H1 (cell line): ENCODE results near the gene CPD.
"Not testable (repeated sequence)": the region's sequence is repeated elsewhere in the genome, so short reads cannot be mapped to it uniquely, and the experiment has no call there.

Experiments
- CEBPB ChIP-seq: IDR thresholded peaks from 2 replicates; pipeline ENCODE4 v1.6.1; 2012; ENCODE audit warnings: low read depth, low read length
- EP300 ChIP-seq, 2 experiments: IDR thresholded peaks; 1 replicate in 1 of 2; 2 replicates in 1 of 2; pipeline ENCODE4 v1.6.1; 2011 to 2012; ENCODE audit warnings: low read depth in 2 of 2, low read length in 2 of 2, mild to moderate bottlenecking in 2 of 2, borderline replicate concordance in 1 of 2, inconsistent platforms in 1 of 2, moderate library complexity in 1 of 2
- EZH2 ChIP-seq: fragments of 200-600 bp; sonication (generic); IDR thresholded peaks from 2 replicates; pipeline ENCODE4 v1.7.1; 2012; ENCODE audit warnings: low read depth, mild to moderate bottlenecking, moderate library complexity, low read length, inconsistent platforms; ENCODE audit not compliant: severe bottlenecking
- FOSL1 ChIP-seq: IDR thresholded peaks from 2 replicates; pipeline ENCODE4 v1.6.1; 2011; ENCODE audit warnings: mild to moderate bottlenecking, low read depth, low read length, moderate library complexity; ENCODE audit not compliant: insufficient read depth
- GABPA ChIP-seq: IDR thresholded peaks from 2 replicates; pipeline ENCODE4 v1.6.1; 2011; ENCODE audit warnings: mild to moderate bottlenecking, low read length, moderate library complexity, borderline replicate concordance; ENCODE audit not compliant: insufficient read depth
- JUN ChIP-seq: IDR thresholded peaks from 2 replicates; pipeline ENCODE4 v1.6.1; 2011; ENCODE audit warnings: low read depth, mild to moderate bottlenecking, improper control_type of control experiment, low read length
- KDM5A ChIP-seq: fragments of 200-600 bp; IDR thresholded peaks from 2 replicates; pipeline ENCODE4 v1.7.1; 2012; ENCODE audit warnings: mild to moderate bottlenecking, low read length, inconsistent platforms, mixed read lengths
- POLR2A ChIP-seq, 2 experiments: IDR thresholded peaks; 1 replicate in 1 of 2; 2 replicates in 1 of 2; pipeline ENCODE4 v1.6.1; 2011; ENCODE audit warnings: low read depth in 2 of 2, low read length in 2 of 2, mild to moderate bottlenecking in 2 of 2; ENCODE audit errors: control extremely low read depth in 1 of 2
- POLR2AphosphoS5 ChIP-seq: IDR thresholded peaks from 2 replicates; pipeline ENCODE4 v1.6.1; 2011; ENCODE audit warnings: low read depth, low read length
- RAD21 ChIP-seq, 2 experiments: IDR thresholded peaks in 1 of 2; conservative IDR thresholded peaks in 1 of 2; 2 replicates each; pipeline ENCODE4 v1.6.1; 2011; ENCODE audit warnings: low read depth in 2 of 2, low read length in 2 of 2, improper control_type of control experiment in 1 of 2, inconsistent platforms in 1 of 2, mild to moderate bottlenecking in 1 of 2, moderate library complexity in 1 of 2
- SP1 ChIP-seq: IDR thresholded peaks from 2 replicates; pipeline ENCODE4 v1.6.1; 2011; ENCODE audit warnings: low read depth, low read length
- ZNF274 ChIP-seq: IDR thresholded peaks from 2 replicates; pipeline ENCODE4 v1.7.0; 2012; ENCODE audit warnings: low read length, borderline replicate concordance; ENCODE audit errors: extremely low read depth
- TF ChIP-seq, protein P1 (sequence below), 3 experiments: IDR thresholded peaks; 1 replicate in 2 of 3; 2 replicates in 1 of 3; pipeline versions ENCODE4 v1.5.1 to v1.6.1; 2011; ENCODE audit warnings: low read length in 3 of 3, mild to moderate bottlenecking in 3 of 3, inconsistent platforms in 2 of 3, low read depth in 1 of 3, moderate library complexity in 1 of 3; ENCODE audit not compliant: insufficient read depth in 1 of 3; ENCODE audit errors: control extremely low read depth in 1 of 3
- TF ChIP-seq, protein P2 (sequence below): fragments of 300-600 bp; sonication (generic); IDR thresholded peaks from 2 replicates; pipeline ENCODE4 v1.7.1; 2012; ENCODE audit warnings: low read length, moderate library complexity, mild to moderate bottlenecking, inconsistent platforms; ENCODE audit not compliant: insufficient replicate concordance

DNA sequence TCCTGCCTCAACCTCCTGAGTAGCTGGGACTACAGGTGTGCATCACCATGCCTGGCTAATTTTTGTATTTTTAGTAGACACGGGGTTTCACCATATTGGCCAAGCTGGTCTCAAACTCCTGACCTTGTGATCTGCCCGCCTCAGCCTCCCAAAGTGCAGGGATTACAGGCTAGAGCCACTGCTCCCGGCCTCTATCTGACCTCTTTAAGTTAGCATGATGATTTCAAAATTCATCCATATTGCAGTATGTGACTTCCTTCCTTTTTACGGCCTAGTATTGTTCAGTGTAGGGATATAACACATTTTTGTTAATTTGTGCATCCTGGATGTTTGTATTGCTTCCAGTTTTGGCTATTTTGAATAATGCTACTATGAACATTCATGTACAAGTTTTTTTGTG, 27.5 kb upstream of the CPD start:
- TF ChIP-seq GABPA; POLR2AphosphoS5; EZH2; POLR2A (IDR thresholded peaks at IDR 0.05; ENCODE audit: control extremely low read depth in 1 of 2, low read depth in 2 of 2, low read length in 2 of 2); JUN; RAD21 (IDR thresholded peaks at IDR 0.05 in 1 of 2, conservative IDR thresholded peaks at IDR 0.05 in 1 of 2; ENCODE audit: low read depth in 2 of 2, low read length in 2 of 2); SP1; EP300 (IDR thresholded peaks at IDR 0.05; ENCODE audit: borderline replicate concordance in 1 of 2, low read depth in 2 of 2, low read length in 2 of 2); FOSL1; CEBPB; ZNF274; KDM5A: not testable (repeated sequence)
- TF ChIP-seq, protein P1, sequence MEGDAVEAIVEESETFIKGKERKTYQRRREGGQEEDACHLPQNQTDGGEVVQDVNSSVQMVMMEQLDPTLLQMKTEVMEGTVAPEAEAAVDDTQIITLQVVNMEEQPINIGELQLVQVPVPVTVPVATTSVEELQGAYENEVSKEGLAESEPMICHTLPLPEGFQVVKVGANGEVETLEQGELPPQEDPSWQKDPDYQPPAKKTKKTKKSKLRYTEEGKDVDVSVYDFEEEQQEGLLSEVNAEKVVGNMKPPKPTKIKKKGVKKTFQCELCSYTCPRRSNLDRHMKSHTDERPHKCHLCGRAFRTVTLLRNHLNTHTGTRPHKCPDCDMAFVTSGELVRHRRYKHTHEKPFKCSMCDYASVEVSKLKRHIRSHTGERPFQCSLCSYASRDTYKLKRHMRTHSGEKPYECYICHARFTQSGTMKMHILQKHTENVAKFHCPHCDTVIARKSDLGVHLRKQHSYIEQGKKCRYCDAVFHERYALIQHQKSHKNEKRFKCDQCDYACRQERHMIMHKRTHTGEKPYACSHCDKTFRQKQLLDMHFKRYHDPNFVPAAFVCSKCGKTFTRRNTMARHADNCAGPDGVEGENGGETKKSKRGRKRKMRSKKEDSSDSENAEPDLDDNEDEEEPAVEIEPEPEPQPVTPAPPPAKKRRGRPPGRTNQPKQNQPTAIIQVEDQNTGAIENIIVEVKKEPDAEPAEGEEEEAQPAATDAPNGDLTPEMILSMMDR (IDR thresholded peaks at IDR 0.05; ENCODE audit: control extremely low read depth in 1 of 3, insufficient read depth in 1 of 3, low read depth in 1 of 3, low read length in 3 of 3), result not testable (repeated sequence)
- TF ChIP-seq, protein P2, sequence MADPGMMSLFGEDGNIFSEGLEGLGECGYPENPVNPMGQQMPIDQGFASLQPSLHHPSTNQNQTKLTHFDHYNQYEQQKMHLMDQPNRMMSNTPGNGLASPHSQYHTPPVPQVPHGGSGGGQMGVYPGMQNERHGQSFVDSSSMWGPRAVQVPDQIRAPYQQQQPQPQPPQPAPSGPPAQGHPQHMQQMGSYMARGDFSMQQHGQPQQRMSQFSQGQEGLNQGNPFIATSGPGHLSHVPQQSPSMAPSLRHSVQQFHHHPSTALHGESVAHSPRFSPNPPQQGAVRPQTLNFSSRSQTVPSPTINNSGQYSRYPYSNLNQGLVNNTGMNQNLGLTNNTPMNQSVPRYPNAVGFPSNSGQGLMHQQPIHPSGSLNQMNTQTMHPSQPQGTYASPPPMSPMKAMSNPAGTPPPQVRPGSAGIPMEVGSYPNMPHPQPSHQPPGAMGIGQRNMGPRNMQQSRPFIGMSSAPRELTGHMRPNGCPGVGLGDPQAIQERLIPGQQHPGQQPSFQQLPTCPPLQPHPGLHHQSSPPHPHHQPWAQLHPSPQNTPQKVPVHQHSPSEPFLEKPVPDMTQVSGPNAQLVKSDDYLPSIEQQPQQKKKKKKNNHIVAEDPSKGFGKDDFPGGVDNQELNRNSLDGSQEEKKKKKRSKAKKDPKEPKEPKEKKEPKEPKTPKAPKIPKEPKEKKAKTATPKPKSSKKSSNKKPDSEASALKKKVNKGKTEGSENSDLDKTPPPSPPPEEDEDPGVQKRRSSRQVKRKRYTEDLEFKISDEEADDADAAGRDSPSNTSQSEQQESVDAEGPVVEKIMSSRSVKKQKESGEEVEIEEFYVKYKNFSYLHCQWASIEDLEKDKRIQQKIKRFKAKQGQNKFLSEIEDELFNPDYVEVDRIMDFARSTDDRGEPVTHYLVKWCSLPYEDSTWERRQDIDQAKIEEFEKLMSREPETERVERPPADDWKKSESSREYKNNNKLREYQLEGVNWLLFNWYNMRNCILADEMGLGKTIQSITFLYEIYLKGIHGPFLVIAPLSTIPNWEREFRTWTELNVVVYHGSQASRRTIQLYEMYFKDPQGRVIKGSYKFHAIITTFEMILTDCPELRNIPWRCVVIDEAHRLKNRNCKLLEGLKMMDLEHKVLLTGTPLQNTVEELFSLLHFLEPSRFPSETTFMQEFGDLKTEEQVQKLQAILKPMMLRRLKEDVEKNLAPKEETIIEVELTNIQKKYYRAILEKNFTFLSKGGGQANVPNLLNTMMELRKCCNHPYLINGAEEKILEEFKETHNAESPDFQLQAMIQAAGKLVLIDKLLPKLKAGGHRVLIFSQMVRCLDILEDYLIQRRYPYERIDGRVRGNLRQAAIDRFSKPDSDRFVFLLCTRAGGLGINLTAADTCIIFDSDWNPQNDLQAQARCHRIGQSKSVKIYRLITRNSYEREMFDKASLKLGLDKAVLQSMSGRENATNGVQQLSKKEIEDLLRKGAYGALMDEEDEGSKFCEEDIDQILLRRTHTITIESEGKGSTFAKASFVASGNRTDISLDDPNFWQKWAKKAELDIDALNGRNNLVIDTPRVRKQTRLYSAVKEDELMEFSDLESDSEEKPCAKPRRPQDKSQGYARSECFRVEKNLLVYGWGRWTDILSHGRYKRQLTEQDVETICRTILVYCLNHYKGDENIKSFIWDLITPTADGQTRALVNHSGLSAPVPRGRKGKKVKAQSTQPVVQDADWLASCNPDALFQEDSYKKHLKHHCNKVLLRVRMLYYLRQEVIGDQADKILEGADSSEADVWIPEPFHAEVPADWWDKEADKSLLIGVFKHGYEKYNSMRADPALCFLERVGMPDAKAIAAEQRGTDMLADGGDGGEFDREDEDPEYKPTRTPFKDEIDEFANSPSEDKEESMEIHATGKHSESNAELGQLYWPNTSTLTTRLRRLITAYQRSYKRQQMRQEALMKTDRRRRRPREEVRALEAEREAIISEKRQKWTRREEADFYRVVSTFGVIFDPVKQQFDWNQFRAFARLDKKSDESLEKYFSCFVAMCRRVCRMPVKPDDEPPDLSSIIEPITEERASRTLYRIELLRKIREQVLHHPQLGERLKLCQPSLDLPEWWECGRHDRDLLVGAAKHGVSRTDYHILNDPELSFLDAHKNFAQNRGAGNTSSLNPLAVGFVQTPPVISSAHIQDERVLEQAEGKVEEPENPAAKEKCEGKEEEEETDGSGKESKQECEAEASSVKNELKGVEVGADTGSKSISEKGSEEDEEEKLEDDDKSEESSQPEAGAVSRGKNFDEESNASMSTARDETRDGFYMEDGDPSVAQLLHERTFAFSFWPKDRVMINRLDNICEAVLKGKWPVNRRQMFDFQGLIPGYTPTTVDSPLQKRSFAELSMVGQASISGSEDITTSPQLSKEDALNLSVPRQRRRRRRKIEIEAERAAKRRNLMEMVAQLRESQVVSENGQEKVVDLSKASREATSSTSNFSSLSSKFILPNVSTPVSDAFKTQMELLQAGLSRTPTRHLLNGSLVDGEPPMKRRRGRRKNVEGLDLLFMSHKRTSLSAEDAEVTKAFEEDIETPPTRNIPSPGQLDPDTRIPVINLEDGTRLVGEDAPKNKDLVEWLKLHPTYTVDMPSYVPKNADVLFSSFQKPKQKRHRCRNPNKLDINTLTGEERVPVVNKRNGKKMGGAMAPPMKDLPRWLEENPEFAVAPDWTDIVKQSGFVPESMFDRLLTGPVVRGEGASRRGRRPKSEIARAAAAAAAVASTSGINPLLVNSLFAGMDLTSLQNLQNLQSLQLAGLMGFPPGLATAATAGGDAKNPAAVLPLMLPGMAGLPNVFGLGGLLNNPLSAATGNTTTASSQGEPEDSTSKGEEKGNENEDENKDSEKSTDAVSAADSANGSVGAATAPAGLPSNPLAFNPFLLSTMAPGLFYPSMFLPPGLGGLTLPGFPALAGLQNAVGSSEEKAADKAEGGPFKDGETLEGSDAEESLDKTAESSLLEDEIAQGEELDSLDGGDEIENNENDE, result not testable (repeated sequence)
